CD4-positive, alpha-beta T cell (primary cell): ENCODE results near the gene C11orf42. TPM values are rescaled to one million over a fixed set of nuclear protein-coding genes. Genes with fewer than 3 reads are reported as not detected.
A peak's percentile ranks its signal among the peaks of the same experiment; 100 is the strongest.

Experiments used
- ATAC-seq: fragments of 200-7000 bp; cut with Tn5 transposase; one replicate; pipeline ENCODE4 v1.10.0; 2022; ENCODE audit warnings: mild to moderate bottlenecking; ENCODE audit not compliant: poor library complexity
- CTCF ChIA-PET: fragments of 350-600 bp; sonication (Branson Sonifier 250); formaldehyde crosslinking; loops from one replicate; lab custom pipeline; 2021; ENCODE audit warnings: antibody characterized with exemption, inconsistent platforms; lab: Charles Lee
- POLR2A ChIA-PET: fragments of 350-600 bp; sonication (Branson Sonifier 250); formaldehyde crosslinking; loops from one replicate; lab custom pipeline; 2021; ENCODE audit warnings: antibody characterized with exemption, inconsistent platforms; lab: Charles Lee
- DNase-seq, 14 experiments: peaks; one replicate each; pipeline ENCODE4 v3.0.0-alpha.2; 2013 to 2020; ENCODE audit warnings: mixed read lengths in 2 of 14
- H3K27ac ChIP-seq, 2 donors: one replicate each; pipeline versions ENCODE4 v1.5.1 to v1.7.0; 2013; ENCODE audit warnings: low read length in 2 of 2, low read depth in 1 of 2, mild to moderate bottlenecking in 1 of 2
- H3K27me3 ChIP-seq, 2 experiments: 1 replicate in 1 of 2; 2 replicates in 1 of 2; pipeline versions ENCODE4 v1.6.1 to v1.7.0; 2013; ENCODE audit warnings: low read length in 2 of 2, control low read depth in 1 of 2, mild to moderate bottlenecking in 1 of 2, moderate library complexity in 1 of 2; ENCODE audit not compliant: insufficient read depth in 2 of 2, control insufficient read depth in 1 of 2
- H3K36me3 ChIP-seq: one replicate; pipeline ENCODE4 v1.6.1; 2013; ENCODE audit warnings: low read length, control low read depth; ENCODE audit not compliant: insufficient read depth
- H3K4me1 ChIP-seq: one replicate; pipeline ENCODE4 v1.6.1; 2013; ENCODE audit warnings: low read length, control low read depth; ENCODE audit not compliant: insufficient read depth
- H3K4me3 ChIP-seq: one replicate; pipeline ENCODE4 v1.5.1; 2013; ENCODE audit warnings: mild to moderate bottlenecking, low read length, moderate library complexity
- H3K9me3 ChIP-seq, 2 experiments: 1 replicate in 1 of 2; 2 replicates in 1 of 2; pipeline versions ENCODE4 v1.6.1 to v1.7.0; 2013; ENCODE audit warnings: low read length in 2 of 2, mild to moderate bottlenecking in 2 of 2, control low read depth in 1 of 2, moderate library complexity in 1 of 2; ENCODE audit not compliant: control insufficient read depth in 1 of 2, insufficient read depth in 1 of 2
- H3K27ac Mint-ChIP-seq: one replicate; pipeline ENCODE4 v1.8.0; 2020; ENCODE audit warnings: mixed read lengths
- H3K27me3 Mint-ChIP-seq: one replicate; pipeline ENCODE4 v1.8.0; 2021; ENCODE audit warnings: mixed read lengths
- H3K36me3 Mint-ChIP-seq: one replicate; pipeline ENCODE4 v1.8.0; 2021; ENCODE audit warnings: low read depth, mixed read lengths
- H3K4me1 Mint-ChIP-seq: one replicate; pipeline ENCODE4 v1.8.0; 2021; ENCODE audit warnings: low read depth, mixed read lengths
- H3K4me3 Mint-ChIP-seq: one replicate; pipeline ENCODE4 v1.8.0; 2020; ENCODE audit warnings: mild to moderate bottlenecking, mixed read lengths
- H3K9me3 Mint-ChIP-seq: one replicate; pipeline ENCODE4 v1.8.0; 2020; ENCODE audit warnings: mixed read lengths
- intact Hi-C, 2 experiments: fragments of 100-400 bp; cut with DNase I in 1 of 2; cut with micrococcal nuclease in 1 of 2; formaldehyde crosslinking; loops; one replicate each; pipeline versions ENCODE4 v1.15.1 to v1.9.0; 2023 to 2025; cut with DNase I, micrococcal nuclease
- total RNA-seq, 174 experiments: library from RNA in 2 of 174; stranded (reverse) in 2 of 174; gene quantifications; one replicate each; pipeline ENCODE4 v1.2.3 and lab custom pipeline; 2021 to 2026
- TF ChIP-seq, protein P1 (sequence below): fragments of 200-600 bp; IDR thresholded peaks from one replicate; pipeline ENCODE4 v1.8.0; 2022; ENCODE audit warnings: antibody characterized with exemption, mild to moderate bottlenecking

C11orf42 gene
- total RNA-seq, 2 experiments from 2014 or later: not detected

DNA sequence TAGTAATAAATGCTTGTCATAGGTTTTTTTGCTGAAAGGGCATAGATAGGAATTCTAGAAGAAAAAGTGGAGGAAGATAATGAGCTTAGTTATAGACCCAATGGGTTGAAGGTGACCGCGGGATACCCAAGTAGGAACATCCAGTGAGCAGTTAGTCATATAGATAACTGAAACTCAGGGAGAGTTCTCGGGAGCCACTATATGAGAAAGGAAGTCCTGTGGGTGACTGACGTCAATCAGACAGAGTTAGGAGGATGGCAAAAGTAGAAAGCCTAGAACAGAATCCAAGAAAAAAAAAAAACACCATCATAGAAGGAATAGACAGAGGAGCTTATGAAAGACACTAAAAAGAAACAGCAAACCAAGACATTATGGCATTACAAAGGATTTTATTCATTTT lies 31.9 kb downstream of the C11orf42 start:
- peaks cover 10% of the 10 kb centered on the region for H3K27me3 Mint-ChIP-seq
- Histone ChIP-seq H3K27ac (no peak overlapping the region), H3K36me3 (no peaks in the 10 kb centered on the region), H3K4me1 (peaks cover 14% of the 10 kb centered on the region), H3K9me3 (peaks cover 0 to 4% of the 10 kb centered on the region in 2 experiments), H3K27me3 (no peaks in the 10 kb centered on the region), H3K4me3 (no peak overlapping the region)
- ChIA-PET POLR2A (no interaction called here), CTCF (no interaction called here)
- no peaks in the 10 kb centered on the region for H3K9me3 Mint-ChIP-seq
- H3K36me3 Mint-ChIP-seq: no peaks in the 10 kb centered on the region
- H3K27ac Mint-ChIP-seq: no peak overlapping the region
- TF ChIP-seq, protein P1, sequence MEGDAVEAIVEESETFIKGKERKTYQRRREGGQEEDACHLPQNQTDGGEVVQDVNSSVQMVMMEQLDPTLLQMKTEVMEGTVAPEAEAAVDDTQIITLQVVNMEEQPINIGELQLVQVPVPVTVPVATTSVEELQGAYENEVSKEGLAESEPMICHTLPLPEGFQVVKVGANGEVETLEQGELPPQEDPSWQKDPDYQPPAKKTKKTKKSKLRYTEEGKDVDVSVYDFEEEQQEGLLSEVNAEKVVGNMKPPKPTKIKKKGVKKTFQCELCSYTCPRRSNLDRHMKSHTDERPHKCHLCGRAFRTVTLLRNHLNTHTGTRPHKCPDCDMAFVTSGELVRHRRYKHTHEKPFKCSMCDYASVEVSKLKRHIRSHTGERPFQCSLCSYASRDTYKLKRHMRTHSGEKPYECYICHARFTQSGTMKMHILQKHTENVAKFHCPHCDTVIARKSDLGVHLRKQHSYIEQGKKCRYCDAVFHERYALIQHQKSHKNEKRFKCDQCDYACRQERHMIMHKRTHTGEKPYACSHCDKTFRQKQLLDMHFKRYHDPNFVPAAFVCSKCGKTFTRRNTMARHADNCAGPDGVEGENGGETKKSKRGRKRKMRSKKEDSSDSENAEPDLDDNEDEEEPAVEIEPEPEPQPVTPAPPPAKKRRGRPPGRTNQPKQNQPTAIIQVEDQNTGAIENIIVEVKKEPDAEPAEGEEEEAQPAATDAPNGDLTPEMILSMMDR: no peak
- H3K4me3 Mint-ChIP-seq: no peak overlapping the region
- DNase-seq: peak in 1 of 14 experiments; percentile 32
- peaks cover 26% of the 10 kb centered on the region for H3K4me1 Mint-ChIP-seq
- ATAC-seq: no peak
- intact Hi-C loops: loop anchor here (5.0 to 10.0 kb wide), 11 partner anchors 150 to 1842 kb away; partner anchors contain the start of genes APBB1 (in 1 of the 2), EIF3F (in 1 of the 2), ILK (in 1 of the 2) and MRPL17 (in 1 of the 2)

DNA sequence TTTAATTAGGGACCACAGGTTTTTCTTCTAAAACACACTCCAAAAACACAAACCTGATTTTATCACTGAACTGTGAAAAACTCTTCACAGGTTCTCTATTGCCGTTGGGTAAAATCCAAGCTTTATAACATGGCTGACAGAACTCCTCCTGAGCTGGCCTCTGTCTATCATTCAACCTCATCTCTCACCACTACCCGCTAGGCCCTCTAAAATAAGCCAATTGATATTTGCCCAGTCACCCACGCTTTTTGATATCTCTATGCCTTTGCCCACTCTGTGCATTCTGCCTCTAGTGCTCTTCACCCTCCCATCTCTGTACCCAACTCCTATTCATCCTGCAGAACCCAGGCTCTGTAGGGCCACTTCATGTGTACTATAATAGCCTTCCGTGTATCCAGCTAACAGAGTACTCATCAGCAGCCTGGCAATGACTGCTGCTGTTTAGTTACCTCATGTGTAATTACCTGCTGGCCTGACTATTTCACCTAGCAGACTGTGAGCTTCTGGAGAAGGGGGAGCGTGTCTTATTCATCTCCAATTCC lies 32.5 kb downstream of the C11orf42 start:
- H3K9me3 ChIP-seq: peaks cover 0 to 4% of the 10 kb centered on the region in 2 experiments
- no peak overlapping the region for H3K27ac ChIP-seq
- ATAC-seq: no peak
- no peak overlapping the region for H3K27ac Mint-ChIP-seq
- H3K4me1 ChIP-seq: peaks cover 14% of the 10 kb centered on the region
- ChIA-PET CTCF (no interaction called here), POLR2A (no interaction called here)
- peaks cover 25% of the 10 kb centered on the region for H3K4me1 Mint-ChIP-seq
- H3K27me3 ChIP-seq: no peaks in the 10 kb centered on the region
- no peak overlapping the region for H3K4me3 ChIP-seq
- TF ChIP-seq, protein P1: no peak
- no peak for DNase-seq
- H3K4me3 Mint-ChIP-seq: no peak overlapping the region
- no peaks in the 10 kb centered on the region for H3K36me3 ChIP-seq
- intact Hi-C loops: loop anchor here (5.0 to 10.0 kb wide), 11 partner anchors 149 to 1843 kb away; partner anchors contain the start of genes APBB1 (in 1 of the 2), EIF3F (in 1 of the 2), ILK (in 1 of the 2) and MRPL17 (in 1 of the 2)
- H3K36me3 Mint-ChIP-seq: no peaks in the 10 kb centered on the region
- H3K27me3 Mint-ChIP-seq: peaks cover 14% of the 10 kb centered on the region
- H3K9me3 Mint-ChIP-seq: no peaks in the 10 kb centered on the region

DNA sequence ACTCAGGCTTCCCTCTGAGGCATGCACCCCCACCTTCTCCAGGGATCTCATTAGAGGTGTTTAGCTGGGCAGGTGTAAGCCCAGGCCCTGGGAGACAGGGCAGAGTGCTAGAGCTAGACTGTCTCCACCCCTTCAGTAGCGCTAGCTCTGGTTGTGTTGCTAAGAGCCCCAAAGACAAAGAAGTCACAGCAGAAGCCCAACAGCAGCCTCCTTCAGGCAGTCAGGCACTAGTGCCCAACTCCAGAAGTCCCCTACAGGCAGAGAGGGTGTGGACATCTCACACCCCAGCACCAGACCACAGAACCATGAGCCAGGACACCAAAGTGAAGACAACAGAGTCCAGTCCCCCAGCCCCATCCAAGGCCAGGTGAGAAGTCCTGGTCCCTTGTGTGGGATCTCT lies 33.5 kb downstream of the C11orf42 start, which contains the start of gene CNGA4:
Gene CNGA4, plus strand, starts transcription at position 188 of the 400 bp plus-strand sequence. Its CDS starts 118 bp downstream, at position 306.
- Mint-ChIP-seq H3K36me3 (no peaks in the 10 kb centered on the region), H3K27ac (no peak within 1 kb of the TSS), H3K4me3 (no peak within 1 kb of the TSS), H3K4me1 (peaks cover 16% of the 10 kb centered on the region), H3K9me3 (no peaks in the 10 kb centered on the region), H3K27me3 (peaks cover 25% of the 10 kb centered on the region)
- no peak for ATAC-seq
- Histone ChIP-seq H3K4me3 (no peak within 1 kb of the TSS), H3K9me3 (peaks cover 0 to 4% of the 10 kb centered on the region in 2 experiments), H3K27ac (no peak within 1 kb of the TSS), H3K27me3 (no peaks in the 10 kb centered on the region), H3K4me1 (peaks cover 9% of the 10 kb centered on the region), H3K36me3 (no peaks in the 10 kb centered on the region)
- ChIA-PET POLR2A (no interaction called here), CTCF (no interaction called here)
- intact Hi-C loops: loop anchor here (5.0 to 10.0 kb wide), 11 partner anchors 148 to 1844 kb away; partner anchors contain the start of genes APBB1 (in 1 of the 2), EIF3F (in 1 of the 2), ILK (in 1 of the 2) and MRPL17 (in 1 of the 2)
- TF ChIP-seq, protein P1: no peak
- no peak for DNase-seq
